Mesothelial cell of epicardium (in vitro differentiated cells): ENCODE data around the gene ZFAND3. TPM values are rescaled to one million over a fixed set of nuclear protein-coding genes. Genes with fewer than 3 reads are reported as not detected.
A peak's percentile ranks its signal among the peaks of the same experiment; 100 is the strongest.

Source experiments
- DNase-seq, 2 experiments: peaks; one replicate each; pipeline ENCODE4 v3.0.0; 2021; ENCODE audit warnings: low spot score in 2 of 2; ENCODE audit not compliant: unreplicated experiment in 2 of 2
- H3K27ac Mint-ChIP-seq: 2 replicates; pipeline ENCODE4 v1.8.0; 2021; ENCODE audit warnings: mixed read lengths
- H3K27me3 Mint-ChIP-seq: 2 replicates; pipeline ENCODE4 v1.8.0; 2021; ENCODE audit warnings: low read depth, mixed read lengths
- H3K36me3 Mint-ChIP-seq: 2 replicates; pipeline ENCODE4 v1.8.0; 2021; ENCODE audit warnings: mixed read lengths
- H3K4me1 Mint-ChIP-seq: 2 replicates; pipeline ENCODE4 v1.8.0; 2021; ENCODE audit warnings: mixed read lengths
- H3K4me3 Mint-ChIP-seq: 2 replicates; pipeline ENCODE4 v1.8.0; 2021; ENCODE audit warnings: mild to moderate bottlenecking, moderate library complexity, mixed read lengths
- H3K9me3 Mint-ChIP-seq: 2 replicates; pipeline ENCODE4 v1.8.0; 2021; ENCODE audit warnings: mixed read lengths
- total RNA-seq: library from RNA; stranded (reverse); gene quantifications from 3 replicates; pipeline ENCODE4 v1.2.1, GENCODE V29; 2021
- TF ChIP-seq, protein P1 (sequence below): fragments of 200-600 bp; sonication (generic); IDR thresholded peaks from one replicate; pipeline ENCODE4 v1.5.0; 2021; ENCODE audit warnings: antibody characterized with exemption; ENCODE audit not compliant: unreplicated experiment

Gene ZFAND3
- total RNA-seq, 1 donor from 2014 or later: 81.2 TPM

DNA sequence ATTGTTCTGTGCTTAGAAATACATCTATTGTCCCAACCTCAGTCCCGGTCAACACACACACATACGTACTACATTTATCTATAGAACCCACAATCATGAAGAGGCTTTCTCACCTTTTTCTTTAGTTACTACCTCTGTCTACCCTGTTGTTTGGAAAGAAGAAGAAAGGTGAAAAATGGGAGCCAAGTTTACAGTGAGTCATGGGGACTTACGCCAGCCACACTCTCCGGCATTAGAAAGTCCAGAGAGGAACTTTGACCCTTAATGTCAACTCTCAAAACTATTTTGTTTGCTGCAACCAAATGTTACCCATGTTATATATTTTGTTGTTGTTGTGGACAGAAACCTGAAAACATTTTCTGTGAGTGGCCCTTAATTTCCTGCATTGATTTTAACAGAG is 259.1 kb downstream of the ZFAND3 start:
- peaks cover 15% of the 10 kb centered on the region for H3K36me3 Mint-ChIP-seq
- no peak overlapping the region for H3K4me3 Mint-ChIP-seq
- no peak for DNase-seq
- TF ChIP-seq, protein P1, sequence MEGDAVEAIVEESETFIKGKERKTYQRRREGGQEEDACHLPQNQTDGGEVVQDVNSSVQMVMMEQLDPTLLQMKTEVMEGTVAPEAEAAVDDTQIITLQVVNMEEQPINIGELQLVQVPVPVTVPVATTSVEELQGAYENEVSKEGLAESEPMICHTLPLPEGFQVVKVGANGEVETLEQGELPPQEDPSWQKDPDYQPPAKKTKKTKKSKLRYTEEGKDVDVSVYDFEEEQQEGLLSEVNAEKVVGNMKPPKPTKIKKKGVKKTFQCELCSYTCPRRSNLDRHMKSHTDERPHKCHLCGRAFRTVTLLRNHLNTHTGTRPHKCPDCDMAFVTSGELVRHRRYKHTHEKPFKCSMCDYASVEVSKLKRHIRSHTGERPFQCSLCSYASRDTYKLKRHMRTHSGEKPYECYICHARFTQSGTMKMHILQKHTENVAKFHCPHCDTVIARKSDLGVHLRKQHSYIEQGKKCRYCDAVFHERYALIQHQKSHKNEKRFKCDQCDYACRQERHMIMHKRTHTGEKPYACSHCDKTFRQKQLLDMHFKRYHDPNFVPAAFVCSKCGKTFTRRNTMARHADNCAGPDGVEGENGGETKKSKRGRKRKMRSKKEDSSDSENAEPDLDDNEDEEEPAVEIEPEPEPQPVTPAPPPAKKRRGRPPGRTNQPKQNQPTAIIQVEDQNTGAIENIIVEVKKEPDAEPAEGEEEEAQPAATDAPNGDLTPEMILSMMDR: no peak
- peaks cover 47% of the 10 kb centered on the region for H3K4me1 Mint-ChIP-seq
- H3K9me3 Mint-ChIP-seq: peaks cover 7% of the 10 kb centered on the region
- no peaks in the 10 kb centered on the region for H3K27me3 Mint-ChIP-seq
- no peak overlapping the region for H3K27ac Mint-ChIP-seq

DNA sequence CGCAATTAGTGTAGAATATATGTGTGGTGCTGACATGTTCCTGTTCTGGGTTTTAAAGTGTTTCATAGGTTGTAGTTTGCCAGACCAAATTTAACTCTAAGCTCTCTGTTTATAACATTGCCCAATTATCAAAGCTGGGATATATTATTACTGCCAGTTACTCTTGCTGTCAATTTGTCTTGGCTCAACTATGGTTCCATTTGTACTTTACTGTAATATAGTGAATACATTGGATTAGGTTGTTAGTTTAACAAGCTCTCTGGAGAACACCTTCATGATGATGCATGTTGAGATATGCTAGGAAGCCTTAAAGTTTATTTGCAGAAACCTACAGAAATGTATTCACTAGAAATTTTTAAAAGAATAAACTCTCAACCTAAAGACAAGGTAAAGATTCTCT is 259.6 kb downstream of the ZFAND3 start:
- H3K27ac Mint-ChIP-seq: no peak overlapping the region
- no peaks in the 10 kb centered on the region for H3K27me3 Mint-ChIP-seq
- peaks cover 7% of the 10 kb centered on the region for H3K9me3 Mint-ChIP-seq
- no peak for DNase-seq
- peaks cover 15% of the 10 kb centered on the region for H3K36me3 Mint-ChIP-seq
- no peak overlapping the region for H3K4me3 Mint-ChIP-seq
- TF ChIP-seq, protein P1: no peak
- H3K4me1 Mint-ChIP-seq: peaks cover 47% of the 10 kb centered on the region

DNA sequence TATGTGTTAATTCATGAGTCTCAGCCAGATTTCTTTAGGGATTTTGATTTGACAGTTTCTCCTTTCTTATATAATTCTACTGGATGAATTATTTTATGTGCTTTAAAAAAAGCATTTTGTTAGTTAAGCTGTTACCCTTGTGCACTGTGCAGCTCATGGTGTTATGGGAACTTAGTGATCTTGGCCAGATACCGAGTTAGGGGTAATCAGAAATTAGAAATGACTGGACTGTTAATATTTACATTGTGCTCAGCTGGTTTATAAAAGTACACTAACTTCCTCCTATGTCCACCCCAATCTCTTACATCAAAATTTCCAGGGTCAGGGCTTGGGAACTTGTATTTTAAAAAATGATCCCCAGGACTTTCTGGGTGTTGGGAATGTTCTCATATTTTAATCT is 260.0 kb downstream of the ZFAND3 start:
- peaks cover 7% of the 10 kb centered on the region for H3K9me3 Mint-ChIP-seq
- peaks cover 16% of the 10 kb centered on the region for H3K36me3 Mint-ChIP-seq
- no peaks in the 10 kb centered on the region for H3K27me3 Mint-ChIP-seq
- TF ChIP-seq, protein P1: no peak
- H3K4me1 Mint-ChIP-seq: peaks cover 47% of the 10 kb centered on the region
- H3K27ac Mint-ChIP-seq: peak overlapping the region; percentile 66
- H3K4me3 Mint-ChIP-seq: no peak overlapping the region
- no peak for DNase-seq

DNA sequence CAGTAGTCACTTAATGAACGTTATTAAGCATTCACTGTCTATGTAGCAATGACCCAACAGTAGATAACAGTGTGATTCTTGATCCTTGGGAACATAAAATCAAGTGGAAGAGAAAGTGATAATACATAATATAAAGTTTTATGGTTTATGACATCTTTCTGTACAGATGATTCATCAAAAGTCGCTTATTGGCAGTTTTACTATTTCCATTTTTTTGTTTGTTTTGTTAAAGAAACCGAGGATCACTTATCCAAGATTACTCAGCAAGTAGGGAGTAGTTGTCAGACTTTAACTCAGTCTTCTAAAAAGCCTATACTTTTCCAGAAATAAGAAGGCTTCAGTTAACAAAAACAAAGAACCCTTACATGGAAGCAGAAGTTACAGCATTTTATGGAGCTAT is 260.8 kb downstream of the ZFAND3 start:
- Mint-ChIP-seq H3K27ac (peak overlapping the region; percentile 65), H3K27me3 (no peaks in the 10 kb centered on the region), H3K9me3 (peaks cover under 1% of the 10 kb centered on the region), H3K4me1 (peaks cover 47% of the 10 kb centered on the region), H3K4me3 (no peak overlapping the region), H3K36me3 (peaks cover 11% of the 10 kb centered on the region)
- DNase-seq: no peak
- TF ChIP-seq, protein P1: no peak

DNA sequence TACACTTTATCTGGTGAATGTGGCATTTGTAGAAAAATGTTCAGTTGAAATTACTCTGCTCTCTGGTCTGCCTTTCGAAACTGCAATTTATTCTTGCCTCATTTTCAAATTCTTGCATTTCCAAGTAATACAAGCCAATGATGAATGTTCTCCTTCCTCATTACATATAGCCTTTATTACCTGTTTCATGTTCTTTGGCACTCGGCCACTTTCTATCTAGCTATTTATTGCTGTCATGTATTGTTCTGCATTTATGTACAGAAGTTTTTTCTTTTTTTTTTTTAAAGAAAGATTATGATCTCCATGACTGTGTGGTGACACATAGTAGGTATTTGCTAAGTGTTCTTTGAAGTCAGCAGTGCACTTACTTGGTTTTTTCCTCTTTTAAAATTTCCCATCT is 261.4 kb downstream of the ZFAND3 start:
- H3K27ac Mint-ChIP-seq: peak overlapping the region; percentile 65

DNA sequence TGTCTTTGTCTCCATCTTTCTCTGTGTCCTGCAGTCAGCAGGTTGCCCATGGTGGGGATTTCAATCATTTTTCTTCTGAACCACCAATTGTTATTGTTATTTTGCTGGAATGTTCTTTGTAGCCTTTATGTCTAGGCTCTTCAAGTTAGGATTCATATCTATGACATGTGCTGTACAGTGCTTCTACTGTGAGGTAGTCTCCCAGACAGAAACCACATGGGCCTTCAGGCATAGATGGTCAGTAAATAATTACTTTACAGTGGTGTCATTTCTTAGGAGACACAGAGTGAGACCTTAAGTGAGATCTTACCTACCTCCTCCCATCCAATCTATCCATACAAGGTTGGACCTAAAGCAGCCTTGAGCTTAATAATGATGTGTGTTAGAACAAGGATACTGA is 265.5 kb downstream of the ZFAND3 start:
- no peak for DNase-seq
- peaks cover 31% of the 10 kb centered on the region for H3K36me3 Mint-ChIP-seq
- no peak overlapping the region for H3K4me3 Mint-ChIP-seq
- H3K4me1 Mint-ChIP-seq: peaks cover 19% of the 10 kb centered on the region
- TF ChIP-seq, protein P1: no peak
- no peak overlapping the region for H3K27ac Mint-ChIP-seq
- H3K9me3 Mint-ChIP-seq: no peaks in the 10 kb centered on the region
- no peaks in the 10 kb centered on the region for H3K27me3 Mint-ChIP-seq

More for the DNA sequence above, 261.4 kb downstream of the ZFAND3 start:
- H3K4me1 Mint-ChIP-seq: peaks cover 47% of the 10 kb centered on the region
- H3K36me3 Mint-ChIP-seq: peaks cover 12% of the 10 kb centered on the region
- TF ChIP-seq, protein P1: no peak
- no peaks in the 10 kb centered on the region for H3K27me3 Mint-ChIP-seq
- no peak overlapping the region for H3K4me3 Mint-ChIP-seq
- DNase-seq: no peak
- no peaks in the 10 kb centered on the region for H3K9me3 Mint-ChIP-seq
